GM21529 (cell line): Measurements from ENCODE around the gene KLB.
"Not testable (repeated sequence)": the region's sequence is repeated elsewhere in the genome, so short reads cannot be mapped to it uniquely, and the experiment has no call there.

Experiments
- ATAC-seq: cut with Tn5 transposase; IDR thresholded peaks from one replicate; pipeline ENCODE4 v1.9.1; 2021; ENCODE audit not compliant: unreplicated experiment

The KLB gene

DNA sequence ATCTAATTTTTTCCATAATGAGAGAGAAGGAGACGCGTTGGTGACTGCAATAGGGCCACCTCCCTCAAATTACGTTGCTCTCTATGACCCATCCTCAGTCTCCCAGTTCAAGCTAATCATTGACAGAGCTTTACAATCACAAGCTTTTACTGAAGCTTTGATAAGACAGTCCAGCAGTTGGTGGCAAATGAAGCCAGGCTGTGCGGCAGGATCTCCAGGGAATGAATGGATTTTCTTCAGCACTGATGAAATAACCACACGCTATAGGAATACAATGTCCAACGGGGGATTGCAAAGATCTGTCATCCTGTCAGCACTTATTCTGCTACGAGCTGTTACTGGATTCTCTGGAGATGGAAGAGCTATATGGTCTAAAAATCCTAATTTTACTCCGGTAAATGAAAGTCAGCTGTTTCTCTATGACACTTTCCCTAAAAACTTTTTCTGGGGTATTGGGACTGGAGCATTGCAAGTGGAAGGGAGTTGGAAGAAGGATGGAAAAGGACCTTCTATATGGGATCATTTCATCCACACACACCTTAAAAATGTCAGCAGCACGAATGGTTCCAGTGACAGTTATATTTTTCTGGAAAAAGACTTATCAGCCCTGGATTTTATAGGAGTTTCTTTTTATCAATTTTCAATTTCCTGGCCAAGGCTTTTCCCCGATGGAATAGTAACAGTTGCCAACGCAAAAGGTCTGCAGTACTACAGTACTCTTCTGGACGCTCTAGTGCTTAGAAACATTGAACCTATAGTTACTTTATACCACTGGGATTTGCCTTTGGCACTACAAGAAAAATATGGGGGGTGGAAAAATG is at the start of gene KLB:
Gene KLB (plus strand): TSS at position 168 of the 821 bp plus-strand sequence. CDS start 20 bp downstream, at position 188.
- no peak for ATAC-seq

DNA sequence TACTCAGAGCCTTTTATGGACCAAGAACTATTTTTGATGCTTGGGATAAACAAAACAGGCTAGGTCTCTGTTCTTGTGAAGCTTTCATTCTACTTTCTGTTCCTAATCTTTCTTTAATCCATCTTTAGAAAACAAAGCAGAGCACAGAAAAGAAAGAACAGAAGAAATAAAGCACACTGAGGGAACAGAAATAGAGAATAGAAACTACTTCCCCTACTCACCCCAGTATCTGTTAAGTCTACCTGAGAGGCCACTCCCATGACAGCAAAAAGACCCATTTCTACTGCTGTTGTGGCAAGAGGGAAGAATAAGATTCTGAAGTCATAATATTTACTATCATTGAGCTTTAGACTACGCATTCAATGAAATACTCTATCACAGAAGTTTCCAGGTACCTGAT is 49.7 kb upstream of the KLB start:
- peak; percentile 37 for ATAC-seq

GRCh38 chr4:39360611-39361010 is 46.1 kb upstream of the KLB start:
- ATAC-seq = not testable (repeated sequence)

DNA sequence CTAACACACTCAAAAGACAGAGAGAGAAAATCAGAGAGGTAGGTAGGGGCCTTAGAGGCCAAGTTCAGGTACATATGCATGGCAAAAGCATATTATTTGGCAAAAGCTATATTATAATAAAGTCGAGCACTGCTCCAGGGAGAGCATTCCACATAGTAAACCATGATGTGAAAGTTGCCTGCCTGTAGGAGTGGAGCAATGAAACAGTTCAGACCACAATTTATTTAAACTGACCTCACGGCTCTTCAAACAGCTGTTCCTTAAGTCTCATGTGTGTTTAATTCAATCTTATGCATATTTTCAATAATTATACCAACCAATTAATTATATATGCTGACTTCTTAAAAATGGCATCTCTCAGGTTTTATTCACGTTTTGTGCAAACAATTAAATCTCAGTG is 43.9 kb upstream of the KLB start:
- no peak for ATAC-seq

GRCh38 chr4:39363773-39364393 is 42.8 kb upstream of the KLB start:
- ATAC-seq = peak; percentile 42

GRCh38 chr4:39365360-39365759 is 41.4 kb upstream of the KLB start:
- peak; percentile 8 for ATAC-seq

DNA sequence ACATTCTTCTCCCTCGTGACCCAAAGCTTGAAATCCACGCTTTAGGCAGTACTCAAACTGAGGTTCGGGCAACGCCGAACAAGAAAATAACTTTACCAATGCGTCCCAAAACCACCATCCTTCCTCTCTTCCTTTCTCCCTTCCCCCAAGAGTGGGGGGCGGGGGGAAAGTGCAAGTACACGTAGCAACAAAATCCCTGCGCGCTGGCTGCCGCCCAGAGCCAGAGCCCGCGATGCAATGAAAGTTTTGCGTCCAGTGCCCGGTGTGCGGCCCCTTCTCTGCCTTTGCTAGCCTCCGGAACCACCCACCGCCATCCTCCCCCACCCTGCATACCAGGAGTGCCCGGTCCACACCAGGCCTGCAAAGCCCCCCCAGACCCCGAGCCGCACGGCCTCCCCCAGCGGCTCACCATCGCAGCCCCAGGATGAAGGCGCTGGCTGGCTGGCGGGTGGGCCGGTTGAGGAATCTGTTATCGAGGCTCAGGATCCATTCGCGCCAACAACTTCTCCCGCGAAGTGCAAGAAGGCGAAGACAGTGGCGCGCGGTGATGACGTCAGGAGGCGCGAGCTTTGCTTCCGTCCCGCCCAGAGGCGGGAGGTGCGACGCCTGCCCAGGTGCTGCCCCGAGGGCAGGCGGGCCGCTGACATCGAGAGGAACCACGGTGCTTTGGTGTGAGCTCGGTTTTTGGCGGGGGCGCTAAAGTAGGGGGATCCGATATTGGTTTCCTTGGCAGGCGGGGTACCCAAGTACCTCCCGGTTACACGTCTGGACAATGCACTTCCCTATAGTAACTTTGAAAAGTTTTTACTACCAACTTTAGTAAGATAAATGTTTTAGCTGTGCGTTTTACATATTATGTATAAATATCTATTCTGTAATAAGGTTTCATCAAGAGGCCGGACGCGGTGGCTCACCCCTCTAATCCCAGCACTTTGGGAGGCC is 40.6 kb upstream of the KLB start, which contains the start of gene RFC1:
Gene RFC1 (minus strand): TSS at position 533 of the 942 bp plus-strand sequence. CDS start 121 bp downstream, at position 412.
- peak; percentile 65 for ATAC-seq

DNA sequence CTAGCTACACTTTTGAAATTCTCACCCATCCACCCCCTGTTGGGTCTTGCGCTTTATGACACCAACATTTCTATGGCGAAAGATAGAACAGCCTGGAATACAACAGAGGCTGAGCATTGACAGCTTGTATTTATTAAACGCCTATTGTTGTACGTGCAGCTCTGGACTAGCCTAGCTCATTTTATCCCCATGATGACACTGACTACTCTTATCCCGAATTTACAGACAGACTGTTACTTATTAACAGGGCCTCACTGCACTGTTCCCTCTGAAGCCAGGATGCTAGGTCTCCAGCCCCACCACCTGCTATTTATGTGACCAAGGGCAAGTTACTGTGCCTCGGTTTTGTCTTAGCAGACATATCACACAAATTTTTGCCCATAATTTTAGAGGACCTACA is 39.6 kb upstream of the KLB start:
- no peak for ATAC-seq

GRCh38 chr4:39369301-39369700 is 37.4 kb upstream of the KLB start:
- ATAC-seq = no peak

- not testable (repeated sequence) for ATAC-seq
Observed at GRCh38 chr4:39371209-39371608, 35.5 kb upstream of the KLB start.

GRCh38 chr4:39375478-39375877 is 31.3 kb upstream of the KLB start:
- ATAC-seq = no peak

GRCh38 chr4:39383690-39384089 is 23.0 kb upstream of the KLB start:
- no peak for ATAC-seq

GRCh38 chr4:39384563-39384962 is 22.2 kb upstream of the KLB start:
- ATAC-seq = no peak

GRCh38 chr4:39390603-39391002 is 16.1 kb upstream of the KLB start:
- ATAC-seq = no peak

DNA sequence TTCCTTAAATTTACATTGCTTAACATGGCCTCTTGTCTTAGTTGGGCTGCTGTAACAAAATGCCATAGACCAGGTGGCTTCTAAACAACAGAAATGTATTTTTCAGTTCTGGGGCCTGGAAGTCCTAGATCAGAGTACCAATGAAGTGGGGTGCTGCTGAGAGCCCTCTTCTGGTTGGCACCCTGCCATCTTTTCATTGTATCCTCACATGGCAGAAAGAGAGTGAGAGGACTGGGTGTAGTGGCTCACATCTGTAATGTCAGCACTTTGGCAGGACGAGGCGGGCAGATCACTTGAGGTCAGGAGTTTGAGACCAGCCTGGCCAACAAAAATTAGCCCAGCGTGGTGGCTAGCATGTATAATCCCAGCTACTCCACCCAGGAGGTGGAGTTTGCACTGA is 12.0 kb upstream of the KLB start:
- ATAC-seq = no peak

GRCh38 chr4:39401640-39402039 is 5.1 kb upstream of the KLB start:
- ATAC-seq = not testable (repeated sequence)

- ATAC-seq = no peak
Observed at GRCh38 chr4:39407584-39407885, 805 bp downstream of the KLB start.

- no peak for ATAC-seq
Observed at GRCh38 chr4:39410415-39410814, 3.7 kb downstream of the KLB start.

- ATAC-seq = not testable (repeated sequence)
Observed at GRCh38 chr4:39411561-39411960, 4.8 kb downstream of the KLB start.

GRCh38 chr4:39415678-39416283 is 9.1 kb downstream of the KLB start:
- no peak for ATAC-seq

GRCh38 chr4:39422247-39422646 is 15.5 kb downstream of the KLB start:
- no peak for ATAC-seq
